Psoas muscle (tissue), 8 donors: Measurements from ENCODE around the gene MAP2K6. TPM values are rescaled to one million over a fixed set of nuclear protein-coding genes. Genes with fewer than 3 reads are reported as not detected.

Experiments
- ATAC-seq, 4 donors: fragments of 200-7000 bp; cut with Tn5 transposase; one replicate each; pipeline ENCODE4 v1.9.1; 2020; ENCODE audit warnings: moderate library complexity in 3 of 4, mild to moderate bottlenecking in 2 of 4
- DNase-seq, 2 donors: peaks; one replicate each; pipeline ENCODE4 v3.0.0-alpha.2; 2020
- H3K27ac ChIP-seq: fragments of 200-600 bp; one replicate; pipeline ENCODE4 v1.8.0; 2022
- H3K27me3 ChIP-seq, 3 donors: fragments of 200-600 bp in 1 of 3; one replicate each; pipeline versions ENCODE4 v1.6.1 to v1.8.0; 2013 to 2022; ENCODE audit warnings: low read length in 2 of 3, mild to moderate bottlenecking in 2 of 3, moderate library complexity in 1 of 3; ENCODE audit not compliant: insufficient read depth in 3 of 3
- H3K36me3 ChIP-seq, 2 donors: fragments of 200-600 bp in 1 of 2; one replicate each; pipeline versions ENCODE4 v1.6.1 to v1.8.0; 2013 to 2022; ENCODE audit warnings: low read depth in 1 of 2, mild to moderate bottlenecking in 1 of 2, moderate library complexity in 1 of 2; ENCODE audit not compliant: insufficient read depth in 1 of 2
- H3K4me1 ChIP-seq: fragments of 200-600 bp; one replicate; pipeline ENCODE4 v1.8.0; 2022
- H3K4me3 ChIP-seq: fragments of 200-600 bp; one replicate; pipeline ENCODE4 v1.8.0; 2022; ENCODE audit warnings: mild to moderate bottlenecking
- H3K9me3 ChIP-seq: fragments of 200-600 bp; one replicate; pipeline ENCODE4 v1.8.0; 2022
- CTCF ChIP-seq: fragments of 200-600 bp; IDR thresholded peaks from one replicate; pipeline ENCODE4 v1.8.0; 2022; ENCODE audit warnings: antibody characterized with exemption
- WGBS, 3 donors: extraction: QIAGEN DNeasy Blood & Tissue Kit; methylation state at CpG; one replicate each; pipeline versions ENCODE4 v1.1.6 to v1.1.7; 2013; 5-methylcytosine and 5-hydroxymethylcytosine counted together
- intact Hi-C, 2 donors: fragments of 100-400 bp; cut with DNase I; formaldehyde crosslinking; loops; one replicate each; pipeline versions ENCODE4 v1.11.0 to v1.14.2; 2022
- polyA plus RNA-seq, 3 donors: library from polyadenylated mRNA; stranded (reverse); fragments of 200-250 nt; gene quantifications; one replicate each; pipeline ENCODE4 v1.2.3, GENCODE V29; 2013
- total RNA-seq, 4 donors: library from RNA; stranded (reverse); fragmentation: NEBNext Ultra II Directional in 2 of 4; extraction: Animal tissue kit (Norgen Biotek cat#: 25700) in 2 of 4; gene quantifications; one replicate each; pipeline versions ENCODE4 v1.2.1 to v1.2.4, GENCODE V29; 2021 to 2023
- donor health status: healthy with polysubstance abuse.
- donor health status: DM: no; HTN: no; CAD: no; lungs with moderate emphysema.
- donor health status: Bipolar disorder and iron deficiency.
- donor health status: healthy.
- donor health status: DM: yes; HTN: yes; CAD: no.
- donor health status: DM: no; HTN: no; CAD: no.
- donor health status: DM: no; HTN: no; CAD: no.
- donor health status: DM: yes; HTN: yes; CAD: no.

MAP2K6 gene
- total and polyA plus RNA-seq, 7 donors, result 6.4 to 127 (median 50.0) TPM

GRCh38 chr17:69418535-69418934, 4.0 kb downstream of the MAP2K6 start:
- ATAC-seq, result no peak
- Histone ChIP-seq H3K4me3 (peak overlapping the region; percentile 76), H3K9me3 (no peaks in the 10 kb centered on the region), H3K36me3 (no peaks in the 10 kb centered on the region), H3K4me1 (peaks cover 47% of the 10 kb centered on the region), H3K27ac (peak overlapping the region; percentile 84), H3K27me3 (no peaks in the 10 kb centered on the region)
- intact Hi-C loops, result loop anchor here in 1 of 2 donors (5.0 kb wide), 1 partner anchor 34 kb away; no protein-coding TSS in a partner anchor
- WGBS, 3 donors, result 78 to 90% (median 81%) methylated on average over 2 of the region's 2 CpGs
- no peak for TF ChIP-seq CTCF
- DNase-seq, result no peak

GRCh38 chr17:69423450-69423849, 9.0 kb downstream of the MAP2K6 start:
- Histone ChIP-seq H3K27me3 (no peaks in the 10 kb centered on the region), H3K4me3 (no peak overlapping the region), H3K27ac (no peak overlapping the region), H3K9me3 (no peaks in the 10 kb centered on the region), H3K4me1 (peaks cover 48% of the 10 kb centered on the region), H3K36me3 (no peaks in the 10 kb centered on the region)
- intact Hi-C loops, result loop anchor here in 1 of 2 donors (5.0 kb wide), 1 partner anchor 79 kb away; no protein-coding TSS in a partner anchor
- 59 to 70% (median 62%) methylated on average over 5 of the region's 5 CpGs for WGBS, 3 donors
- ATAC-seq, result no peak
- no peak for TF ChIP-seq CTCF
- DNase-seq, result no peak

- ATAC-seq, result peak; percentile 83 to 86 (median 84)
- Histone ChIP-seq H3K27me3 (no peaks in the 10 kb centered on the region), H3K9me3 (no peaks in the 10 kb centered on the region), H3K36me3 (no peaks in the 10 kb centered on the region), H3K4me3 (no peak overlapping the region), H3K27ac (peak overlapping the region; percentile 61), H3K4me1 (peaks cover 39% of the 10 kb centered on the region)
- intact Hi-C loops, result loop anchor here in 1 of 2 donors (5.0 kb wide), 2 partner anchors 68 to 78 kb away; no protein-coding TSS in a partner anchor
- DNase-seq, result no peak
- no peak for TF ChIP-seq CTCF
- WGBS, 3 donors, result 64 to 86% (median 70%) methylated on average over 8 of the region's 8 CpGs
Measured at GRCh38 chr17:69424287-69425041, 10.0 kb downstream of the MAP2K6 start.

GRCh38 chr17:69425978-69426377, 11.5 kb downstream of the MAP2K6 start:
- peaks cover 33% of the 10 kb centered on the region for H3K4me1 ChIP-seq
- no peak overlapping the region for H3K4me3 ChIP-seq
- WGBS, 3 donors, result 43 to 57% (median 54%) methylated on average over 3 of the region's 3 CpGs
- peak in 2 of 4 donors; percentile 29 to 42 for ATAC-seq
- DNase-seq, result no peak
- H3K9me3 ChIP-seq, result no peaks in the 10 kb centered on the region
- H3K27ac ChIP-seq, result peak overlapping the region; percentile 26
- TF ChIP-seq CTCF, result no peak
- no peaks in the 10 kb centered on the region for H3K27me3 ChIP-seq
- no peaks in the 10 kb centered on the region for H3K36me3 ChIP-seq
- intact Hi-C loops, result loop anchor here in 1 of 2 donors (5.0 kb wide), 1 partner anchor 66 kb away; no protein-coding TSS in a partner anchor
